NCI-H69 (cell line): Measurements from ENCODE around the gene DGKB.
A peak's percentile ranks its signal among the peaks of the same experiment; 100 is the strongest.

ENCODE experiments used
- DNase-seq: peaks from one replicate; lab custom pipeline; 2025; lab: John Stamatoyannopoulos, UW

DGKB gene

DNA sequence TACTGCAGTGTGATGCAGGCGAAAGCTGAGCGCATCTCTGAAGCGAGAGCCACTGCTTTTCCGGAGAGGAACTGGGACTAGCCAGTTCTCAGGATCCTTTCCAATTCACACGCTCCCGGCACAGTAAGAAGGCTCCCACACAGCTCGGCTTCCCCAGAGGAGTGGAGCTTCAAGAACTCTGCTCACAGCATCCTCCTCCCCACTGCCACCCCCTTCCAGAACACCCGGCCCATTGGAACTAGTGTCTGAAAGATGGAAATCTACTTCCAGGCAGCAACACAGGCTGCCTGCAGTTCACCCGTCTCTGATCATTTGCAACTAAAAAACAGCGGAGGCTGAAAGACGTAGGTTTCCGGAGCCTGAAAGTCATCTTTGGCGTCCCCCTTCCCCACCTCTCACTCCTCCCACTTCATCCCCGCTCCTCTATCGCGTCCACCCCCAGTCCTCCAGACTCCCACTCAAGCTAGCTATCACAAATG, at the start of gene DGKB:
Gene DGKB (minus strand): TSS at position 163 of the 479 bp plus-strand sequence.
- peak; percentile 88 for DNase-seq

- no peak for DNase-seq
These were observed 47.5 kb upstream of the DGKB start for GRCh38 chr7:14950013-14950412.

- DNase-seq: no peak
These were observed 35.6 kb upstream of the DGKB start for GRCh38 chr7:14938181-14938580.

GRCh38 chr7:14937581-14937980, 35.0 kb upstream of the DGKB start:
- DNase-seq: peak; percentile 22

DNA sequence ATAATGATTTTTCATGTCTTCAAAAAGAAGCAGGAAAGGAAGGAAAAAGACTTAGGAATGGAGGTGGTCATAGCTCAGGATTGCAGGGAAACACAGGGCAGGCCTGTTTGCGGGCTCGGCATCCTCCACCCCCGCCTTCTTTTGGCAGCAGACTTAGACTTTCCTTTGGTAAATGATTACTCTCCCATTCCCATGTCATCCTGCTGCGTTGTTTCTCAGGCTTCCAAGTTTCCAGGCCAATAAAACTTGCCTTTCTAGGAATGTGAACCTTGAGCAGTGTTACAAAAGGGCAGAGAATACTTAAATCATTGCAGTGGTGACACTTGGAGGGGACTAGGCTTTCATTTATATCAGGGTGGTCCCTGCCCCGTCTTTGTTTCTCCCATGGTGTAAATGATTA, 34.0 kb upstream of the DGKB start:
- DNase-seq: no peak

- no peak for DNase-seq
These were observed 32.3 kb upstream of the DGKB start for GRCh38 chr7:14934839-14935238.

DNA sequence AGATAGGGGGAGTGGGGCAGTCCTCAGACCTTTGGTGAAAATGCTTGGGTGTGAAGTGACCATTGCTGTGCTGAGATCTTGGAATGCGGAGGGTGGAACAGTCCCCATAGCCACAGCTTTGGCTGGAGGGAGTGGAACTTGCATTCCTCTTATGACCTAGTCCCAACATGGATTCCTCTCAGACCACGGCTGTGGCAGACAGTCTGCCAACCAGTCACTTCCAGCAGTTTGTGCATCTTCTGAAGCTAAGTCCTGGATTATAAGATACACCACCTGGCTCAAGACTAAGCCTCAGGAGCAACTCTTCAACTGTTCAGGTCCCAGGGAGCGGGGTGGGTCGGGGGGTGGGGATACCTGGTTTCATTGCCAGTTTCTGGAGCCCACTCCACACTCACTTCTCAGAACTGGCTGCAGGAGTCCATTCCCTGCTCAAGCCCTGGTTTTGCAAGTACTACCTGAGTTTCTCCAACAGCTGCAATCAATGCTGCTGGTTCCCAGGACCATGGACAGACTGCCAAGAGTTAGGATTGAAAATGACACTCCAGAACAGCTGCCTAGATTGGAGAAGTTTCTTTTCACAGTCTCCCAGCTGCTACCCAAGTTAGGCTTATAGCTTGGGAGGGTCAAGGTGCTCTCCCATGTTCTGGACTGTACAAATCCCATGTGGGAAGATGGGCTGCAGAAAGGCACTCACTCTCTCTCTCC, 29.1 kb upstream of the DGKB start:
- DNase-seq: no peak

GRCh38 chr7:14924398-14924797, 21.8 kb upstream of the DGKB start:
- peak; percentile 46 for DNase-seq

- DNase-seq: no peak
These were observed 8.5 kb upstream of the DGKB start for GRCh38 chr7:14911077-14911476.

DNA sequence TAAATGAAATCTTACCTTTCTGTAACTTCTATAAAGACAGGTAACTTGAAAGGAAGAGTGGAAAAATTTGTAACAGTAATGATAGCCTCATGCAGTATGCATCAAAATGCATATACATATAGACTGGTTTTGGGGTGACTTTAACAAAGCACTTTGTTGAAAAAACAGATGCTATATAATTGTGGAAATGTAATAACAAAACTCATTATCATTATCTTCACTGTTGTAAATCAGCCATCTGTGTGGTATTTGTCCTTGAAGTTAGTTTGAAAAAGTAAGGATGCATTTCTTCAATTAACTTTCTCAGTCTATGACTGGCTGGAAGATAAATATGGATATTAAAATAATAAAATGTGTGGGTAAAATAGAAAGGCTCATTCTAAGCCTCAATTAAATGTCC, 6.1 kb upstream of the DGKB start:
- no peak for DNase-seq

GRCh38 chr7:14905764-14906163, 3.2 kb upstream of the DGKB start:
- DNase-seq: peak; percentile 70

GRCh38 chr7:14900051-14900450, 2.5 kb downstream of the DGKB start:
- peak; percentile 82 for DNase-seq

DNA sequence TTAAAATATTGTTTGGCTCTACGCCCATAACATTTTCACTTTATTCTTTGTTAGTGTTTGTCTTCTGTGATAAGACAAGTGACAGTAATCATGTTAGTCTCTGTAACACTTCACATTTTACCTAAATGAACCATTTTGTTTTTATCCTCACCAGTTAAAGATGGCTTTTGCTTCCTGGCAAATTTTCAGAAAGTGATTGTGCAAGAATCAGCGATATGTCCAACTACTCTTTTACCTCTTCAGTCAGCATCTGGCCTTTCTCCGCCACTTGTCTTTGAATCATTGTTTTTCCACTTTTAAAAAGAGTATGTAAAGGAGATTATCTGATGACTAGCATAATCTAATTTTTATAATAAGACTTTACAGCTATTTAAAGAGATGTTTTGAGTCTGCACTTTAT, 3.5 kb downstream of the DGKB start:
- DNase-seq: peak; percentile 88

GRCh38 chr7:14896461-14896860, 6.1 kb downstream of the DGKB start:
- no peak for DNase-seq

DNA sequence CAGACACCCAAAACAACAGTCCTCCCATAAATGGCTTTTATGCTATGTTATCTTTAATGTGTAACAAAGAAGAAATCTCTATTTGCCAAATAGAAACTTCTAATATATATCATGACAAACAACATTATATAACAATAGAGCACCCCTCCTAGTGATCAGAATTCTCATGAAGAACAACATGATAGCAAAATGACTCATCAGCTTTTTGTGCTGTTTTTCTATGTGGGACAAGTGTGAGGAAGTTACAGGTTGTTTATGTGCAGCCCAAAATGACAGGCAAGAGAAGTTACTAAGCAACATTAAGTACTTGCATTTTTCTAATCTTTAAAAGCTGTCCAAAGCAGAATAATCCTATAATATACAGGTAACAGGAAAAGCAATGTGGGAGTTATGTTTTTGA, 7.7 kb downstream of the DGKB start:
- peak; percentile 45 for DNase-seq

GRCh38 chr7:14892961-14893360, 9.6 kb downstream of the DGKB start:
- DNase-seq: peak; percentile 11

DNA sequence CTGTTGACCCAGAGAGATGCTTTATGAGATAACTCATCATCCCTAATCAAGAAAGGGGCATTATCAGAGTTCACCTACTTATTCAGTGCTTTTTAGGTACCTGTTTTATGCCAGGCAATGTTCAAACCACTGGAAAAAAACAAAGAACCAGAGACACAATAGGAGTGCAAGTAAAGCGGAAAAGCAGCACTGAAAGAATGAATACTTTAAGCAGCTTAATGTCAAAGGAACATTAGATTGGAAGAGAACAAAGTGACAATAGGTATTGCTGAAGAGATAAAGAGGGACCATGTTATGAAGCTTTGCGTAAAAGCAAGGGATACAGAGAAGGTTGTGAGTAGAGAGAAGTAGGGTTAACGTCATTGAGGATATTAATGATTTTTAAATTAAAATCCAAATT, 11.3 kb downstream of the DGKB start:
- no peak for DNase-seq

- peak; percentile 94 for DNase-seq
These were observed 13.6 kb downstream of the DGKB start for GRCh38 chr7:14888962-14889361.

DNA sequence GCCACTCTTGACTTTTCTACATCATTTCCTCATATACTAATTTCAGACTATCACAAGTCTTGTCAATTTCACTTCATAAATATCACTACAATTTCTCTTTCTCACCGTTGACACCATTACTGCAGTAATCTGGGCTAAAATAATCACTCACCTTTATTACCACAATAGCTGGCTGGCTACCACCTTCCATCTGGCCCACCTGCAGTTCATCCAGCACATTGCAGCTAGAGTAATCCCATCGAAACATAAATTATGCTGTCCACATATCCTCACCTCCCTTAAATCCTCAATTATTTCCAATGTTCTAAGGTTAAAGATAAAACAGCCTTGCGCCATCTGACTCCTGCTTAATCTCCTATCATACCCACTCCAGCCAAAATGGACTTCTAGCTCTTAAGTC, 16.0 kb downstream of the DGKB start:
- DNase-seq: peak; percentile 81

- peak; percentile 43 for DNase-seq
These were observed 26.5 kb downstream of the DGKB start for GRCh38 chr7:14875941-14876587.

DNA sequence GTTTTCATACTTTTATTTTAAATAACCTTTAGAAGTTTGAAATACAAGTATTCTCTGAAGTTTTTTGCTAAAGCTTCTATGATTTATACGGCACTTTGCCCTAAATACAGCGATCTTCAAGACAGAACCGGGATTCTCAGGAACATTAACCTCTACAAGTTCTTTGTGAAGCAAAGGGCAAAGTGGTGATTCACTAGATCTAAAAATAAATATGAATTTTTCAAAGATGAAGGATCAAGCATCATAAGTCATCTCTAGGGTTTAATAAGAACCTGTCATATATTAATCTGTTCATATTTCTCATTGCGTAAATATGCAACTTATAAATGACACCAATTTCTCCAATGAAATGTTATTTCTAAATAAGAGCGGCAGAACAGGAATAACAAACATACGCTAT, 30.7 kb downstream of the DGKB start:
- no peak for DNase-seq

- DNase-seq: no peak
These were observed 32.2 kb downstream of the DGKB start for GRCh38 chr7:14870394-14870793.

DNA sequence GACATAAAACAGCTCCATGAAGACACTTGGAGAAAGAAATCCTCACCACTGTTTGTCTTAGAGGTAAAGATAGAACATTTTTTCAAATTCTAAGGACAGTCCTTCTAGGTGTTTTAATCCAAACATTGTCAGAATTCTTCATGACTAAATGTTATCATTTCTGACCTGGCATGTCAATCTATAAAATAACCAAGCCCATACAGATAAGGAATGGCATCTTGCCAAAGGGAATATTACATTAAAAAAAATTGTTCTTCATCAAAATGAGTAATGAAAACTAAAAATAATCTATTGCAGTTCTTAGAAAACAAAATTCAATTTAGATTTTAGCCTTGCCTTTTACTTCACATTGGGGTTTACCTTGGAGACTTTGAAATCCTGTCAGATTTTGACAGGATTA, 33.6 kb downstream of the DGKB start:
- no peak for DNase-seq

DNA sequence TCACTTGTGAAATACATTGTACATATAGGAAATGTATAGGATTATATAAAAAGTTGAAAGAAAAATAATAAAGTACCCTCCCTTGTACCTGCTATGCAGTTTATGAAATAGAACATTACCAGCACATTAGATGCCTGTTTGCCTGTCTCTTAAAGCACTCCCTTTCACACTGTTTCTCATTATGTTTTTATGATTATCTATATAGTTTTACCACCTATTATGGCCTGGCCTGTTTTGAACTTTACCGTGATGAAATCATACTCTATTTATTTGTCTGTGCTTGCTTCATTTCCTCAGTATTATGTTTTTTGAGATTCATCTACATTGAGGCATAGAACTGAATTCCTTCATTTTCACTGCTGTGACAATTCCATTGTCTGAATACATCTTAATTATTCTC, 41.1 kb downstream of the DGKB start:
- peak; percentile 67 for DNase-seq
